ENCODE results near the gene MZF1. TPM values are rescaled to one million over a fixed set of nuclear protein-coding genes. Genes with fewer than 3 reads are reported as not detected.

Gene MZF1
- total RNA-seq, 1 donor from 2014 or later = 10.9 TPM

- intact Hi-C loops (cut with micrococcal nuclease) = no loop called here
- DNase-seq = no peak
These were observed 54.7 kb downstream of the MZF1 start for GRCh38 chr19:58518256-58519086.

GRCh38 chr19:58516964-58517833 lies 55.9 kb downstream of the MZF1 start:
- Histone ChIP-seq H3K4me1 (peaks cover 73% of the 10 kb centered on the region), H3K27me3 (ENCODE audit: low read depth) (no peaks in the 10 kb centered on the region), H3K9me3 (replicated peaks) (no peaks in the 10 kb centered on the region), H3K27ac (replicated peaks) (no peak overlapping the region), H3K4me3 (no peak overlapping the region), H3K36me3 (peaks cover 23% of the 10 kb centered on the region)
- TF ChIP-seq, protein P1, sequence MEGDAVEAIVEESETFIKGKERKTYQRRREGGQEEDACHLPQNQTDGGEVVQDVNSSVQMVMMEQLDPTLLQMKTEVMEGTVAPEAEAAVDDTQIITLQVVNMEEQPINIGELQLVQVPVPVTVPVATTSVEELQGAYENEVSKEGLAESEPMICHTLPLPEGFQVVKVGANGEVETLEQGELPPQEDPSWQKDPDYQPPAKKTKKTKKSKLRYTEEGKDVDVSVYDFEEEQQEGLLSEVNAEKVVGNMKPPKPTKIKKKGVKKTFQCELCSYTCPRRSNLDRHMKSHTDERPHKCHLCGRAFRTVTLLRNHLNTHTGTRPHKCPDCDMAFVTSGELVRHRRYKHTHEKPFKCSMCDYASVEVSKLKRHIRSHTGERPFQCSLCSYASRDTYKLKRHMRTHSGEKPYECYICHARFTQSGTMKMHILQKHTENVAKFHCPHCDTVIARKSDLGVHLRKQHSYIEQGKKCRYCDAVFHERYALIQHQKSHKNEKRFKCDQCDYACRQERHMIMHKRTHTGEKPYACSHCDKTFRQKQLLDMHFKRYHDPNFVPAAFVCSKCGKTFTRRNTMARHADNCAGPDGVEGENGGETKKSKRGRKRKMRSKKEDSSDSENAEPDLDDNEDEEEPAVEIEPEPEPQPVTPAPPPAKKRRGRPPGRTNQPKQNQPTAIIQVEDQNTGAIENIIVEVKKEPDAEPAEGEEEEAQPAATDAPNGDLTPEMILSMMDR (IDR thresholded peaks at IDR 0.05; ENCODE audit: borderline replicate concordance) = no peak
- intact Hi-C loops (cut with micrococcal nuclease) = no loop called here
- DNase-seq = no peak

More at GRCh38 chr19:58518256-58519086, 54.7 kb downstream of the MZF1 start:
- TF ChIP-seq, protein P1 (IDR thresholded peaks at IDR 0.05; ENCODE audit: borderline replicate concordance) = no peak
- Histone ChIP-seq H3K27ac (replicated peaks) (peak overlapping the region; percentile 97), H3K27me3 (ENCODE audit: low read depth) (no peaks in the 10 kb centered on the region), H3K4me3 (peak overlapping the region; percentile 92), H3K9me3 (replicated peaks) (no peaks in the 10 kb centered on the region), H3K36me3 (peaks cover 23% of the 10 kb centered on the region), H3K4me1 (peaks cover 72% of the 10 kb centered on the region)

GRCh38 chr19:58516246-58516836 lies 56.8 kb downstream of the MZF1 start:
- H3K4me1 ChIP-seq = peaks cover 73% of the 10 kb centered on the region
- H3K36me3 ChIP-seq = peaks cover 23% of the 10 kb centered on the region
- H3K4me3 ChIP-seq = no peak overlapping the region
- no peaks in the 10 kb centered on the region for H3K27me3 ChIP-seq (ENCODE audit: low read depth)
- no peak for DNase-seq
- no peak overlapping the region for H3K27ac ChIP-seq (replicated peaks)
- no peaks in the 10 kb centered on the region for H3K9me3 ChIP-seq (replicated peaks)
- intact Hi-C loops (cut with micrococcal nuclease) = no loop called here
- TF ChIP-seq, protein P1 (IDR thresholded peaks at IDR 0.05; ENCODE audit: borderline replicate concordance) = no peak

- TF ChIP-seq, protein P1 (IDR thresholded peaks at IDR 0.05; ENCODE audit: borderline replicate concordance) = no peak
- Histone ChIP-seq H3K27me3 (ENCODE audit: low read depth) (no peaks in the 10 kb centered on the region), H3K4me3 (no peak overlapping the region), H3K36me3 (peaks cover 23% of the 10 kb centered on the region), H3K4me1 (peaks cover 67% of the 10 kb centered on the region), H3K27ac (replicated peaks) (no peak overlapping the region), H3K9me3 (replicated peaks) (no peaks in the 10 kb centered on the region)
- DNase-seq = no peak
- intact Hi-C loops (cut with micrococcal nuclease) = no loop called here
These were observed 57.9 kb downstream of the MZF1 start for GRCh38 chr19:58515259-58515658.

DNA sequence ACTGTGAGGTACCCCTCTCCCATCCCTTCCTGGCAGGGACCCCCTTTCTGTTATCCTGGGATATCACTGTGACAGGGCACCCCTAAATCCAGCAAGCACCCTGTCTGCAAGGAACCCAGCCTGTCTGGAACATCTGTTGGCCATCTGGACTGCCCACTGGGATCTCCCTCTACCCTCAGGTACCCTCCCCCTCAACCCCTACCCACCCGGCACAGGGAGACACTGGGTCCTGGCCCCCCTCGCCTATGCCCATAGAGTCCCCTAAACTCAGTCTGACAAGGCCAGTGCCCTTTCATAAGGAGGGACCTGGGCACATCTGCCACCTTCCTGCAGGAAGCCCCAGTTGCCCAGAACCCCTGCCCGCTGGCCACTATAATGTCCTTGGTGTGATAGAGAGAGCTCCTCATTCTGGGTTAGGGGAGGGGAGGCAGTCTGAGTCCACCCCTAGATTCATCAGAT lies 58.5 kb downstream of the MZF1 start:
- TF ChIP-seq, protein P1 (IDR thresholded peaks at IDR 0.05; ENCODE audit: borderline replicate concordance) = no peak
- intact Hi-C loops (cut with micrococcal nuclease) = no loop called here
- Histone ChIP-seq H3K27me3 (ENCODE audit: low read depth) (no peaks in the 10 kb centered on the region), H3K4me3 (peak overlapping the region; percentile 66), H3K9me3 (replicated peaks) (no peaks in the 10 kb centered on the region), H3K27ac (replicated peaks) (peak overlapping the region; percentile 78), H3K4me1 (peaks cover 63% of the 10 kb centered on the region), H3K36me3 (peaks cover 23% of the 10 kb centered on the region)
- no peak for DNase-seq

Data from left ventricle myocardium inferior (tissue), 1 donor.